H1 (cell line): Measurements from ENCODE around the gene ZBTB47. TPM values are rescaled to one million over a fixed set of nuclear protein-coding genes. Genes with fewer than 3 reads are reported as not detected.

ENCODE experiments used
- CTCF ChIA-PET: fragments of 300-600 bp; sonication (Branson Sonifier 250); formaldehyde crosslinking; loops from one replicate; lab custom pipeline; 2021; ENCODE audit not compliant: partially characterized antibody; lab: Charles Lee
- POLR2A ChIA-PET: fragments of 300-600 bp; sonication (Branson Sonifier 250); formaldehyde crosslinking; loops from one replicate; lab custom pipeline; 2021; ENCODE audit warnings: inconsistent platforms; ENCODE audit not compliant: partially characterized antibody; lab: Charles Lee
- DNase-seq, 2 experiments: peaks; one replicate each; pipeline versions ENCODE4 v3.0.0 to v3.0.0-alpha.2; 2010 to 2022; ENCODE audit warnings: low spot score in 2 of 2, low read depth in 1 of 2, mixed read lengths in 1 of 2
- FAIRE-seq: peaks from 2 replicates; lab custom pipeline; 2011; peaks lifted over from hg19 to GRCh38; lab: Jason Lieb, UNC
- H2AFZ ChIP-seq: 2 replicates; pipeline ENCODE4 v1.8.1; 2012; ENCODE audit warnings: low read length, inconsistent platforms
- H2AK5ac ChIP-seq: 2 replicates; pipeline ENCODE4 v1.6.1; 2013; ENCODE audit warnings: low read depth, low read length
- H2BK120ac ChIP-seq: replicated peaks from 2 replicates; pipeline ENCODE3; 2013; ENCODE audit warnings: low read depth, low read length, inconsistent platforms
- H2BK12ac ChIP-seq: 2 replicates; pipeline ENCODE4 v1.6.1; 2013; ENCODE audit warnings: low read depth, low read length
- H2BK15ac ChIP-seq: 2 replicates; pipeline ENCODE4 v1.6.1; 2013; ENCODE audit warnings: low read length
- H2BK20ac ChIP-seq: 2 replicates; pipeline ENCODE4 v1.6.1; 2013; ENCODE audit warnings: low read length
- H2BK5ac ChIP-seq: 2 replicates; pipeline ENCODE4 v1.6.1; 2013; ENCODE audit warnings: low read depth, low read length
- H3K14ac ChIP-seq: 2 replicates; pipeline ENCODE4 v1.6.1; 2013; ENCODE audit warnings: inconsistent platforms; ENCODE audit not compliant: insufficient read length
- H3K18ac ChIP-seq: 2 replicates; pipeline ENCODE4 v1.6.1; 2013; ENCODE audit warnings: low read length; ENCODE audit errors: extremely low read depth
- H3K23ac ChIP-seq: 2 replicates; pipeline ENCODE4 v1.6.1; 2013; ENCODE audit warnings: inconsistent platforms; ENCODE audit not compliant: insufficient read length
- H3K23me2 ChIP-seq: 2 replicates; pipeline ENCODE4 v1.6.1; 2013; ENCODE audit warnings: low read depth, low read length
- H3K27ac ChIP-seq: 2 replicates; pipeline ENCODE4 v1.6.1; 2011; ENCODE audit warnings: low read depth, low read length, inconsistent platforms
- H3K27me3 ChIP-seq, 4 experiments: replicated peaks in 1 of 4; 1 replicate in 1 of 4; 2 replicates in 3 of 4; pipeline versions ENCODE4 v1.6.1 to v1.8.1; 2011 to 2013; ENCODE audit warnings: low read length in 3 of 4, mild to moderate bottlenecking in 3 of 4, inconsistent platforms in 2 of 4, mixed read lengths in 2 of 4, moderate library complexity in 1 of 4; ENCODE audit not compliant: control insufficient read depth in 3 of 4, insufficient read depth in 3 of 4; ENCODE audit errors: extremely low read depth in 1 of 4
- H3K36me3 ChIP-seq, 4 experiments: 2 replicates each; pipeline versions ENCODE4 v1.6.1 to v1.8.1; 2011 to 2013; ENCODE audit warnings: mild to moderate bottlenecking in 4 of 4, low read length in 3 of 4, moderate library complexity in 2 of 4, control low read depth in 1 of 4, inconsistent platforms in 1 of 4; ENCODE audit not compliant: insufficient read depth in 4 of 4, control insufficient read depth in 2 of 4
- H3K4ac ChIP-seq: replicated peaks from 2 replicates; pipeline ENCODE3; 2013; ENCODE audit warnings: low read length, low read depth, mixed read lengths, inconsistent platforms; ENCODE audit not compliant: insufficient read length
- H3K4me1 ChIP-seq, 4 experiments: replicated peaks in 1 of 4; 1 replicate in 1 of 4; 2 replicates in 3 of 4; pipeline versions ENCODE4 v1.6.1 to v1.8.1; 2011 to 2013; ENCODE audit warnings: low read length in 3 of 4, inconsistent platforms in 2 of 4, mixed read lengths in 1 of 4; ENCODE audit not compliant: insufficient read depth in 4 of 4, control insufficient read depth in 3 of 4
- H3K4me2 ChIP-seq, 2 experiments: 2 replicates each; pipeline versions ENCODE4 v1.6.1 to v1.8.1; 2011 to 2013; ENCODE audit warnings: low read depth in 2 of 2, low read length in 2 of 2, control low read depth in 1 of 2, inconsistent platforms in 1 of 2, mild to moderate bottlenecking in 1 of 2; ENCODE audit not compliant: insufficient read depth in 1 of 2
- H3K4me3 ChIP-seq, 4 experiments: fragments of 200-600, 300-600 bp in 1 of 4; sonication (generic), shearing (Covaris generic), sonication (Bioruptor Twin) in 1 of 4; 2 replicates each; pipeline versions ENCODE4 v1.5.1 to v1.8.1; 2011 to 2016; ENCODE audit warnings: low read length in 4 of 4, low read depth in 3 of 4, control low read depth in 2 of 4, inconsistent platforms in 2 of 4, mild to moderate bottlenecking in 2 of 4, mixed read lengths in 1 of 4, moderate library complexity in 1 of 4; ENCODE audit not compliant: insufficient read depth in 2 of 4; ENCODE audit errors: extremely low read depth in 1 of 4
- H3K56ac ChIP-seq: replicated peaks from 2 replicates; pipeline ENCODE3; 2013; ENCODE audit warnings: low read depth, mild to moderate bottlenecking, mixed read lengths, low read length, inconsistent platforms; ENCODE audit not compliant: insufficient read length
- H3K79me1 ChIP-seq: 2 replicates; pipeline ENCODE4 v1.6.1; 2013; ENCODE audit warnings: low read depth, low read length, control low read depth
- H3K79me2 ChIP-seq, 2 experiments: 2 replicates each; pipeline versions ENCODE4 v1.6.1 to v1.8.1; 2012 to 2013; ENCODE audit warnings: low read length in 2 of 2, mild to moderate bottlenecking in 2 of 2, inconsistent platforms in 1 of 2; ENCODE audit not compliant: insufficient read depth in 2 of 2, control insufficient read depth in 1 of 2
- H3K9ac ChIP-seq, 4 experiments: replicated peaks in 1 of 4; 1 replicate in 1 of 4; 2 replicates in 3 of 4; pipeline versions ENCODE4 v1.6.1 to v1.8.1; 2011 to 2013; ENCODE audit warnings: low read depth in 3 of 4, low read length in 3 of 4, control low read depth in 2 of 4, mild to moderate bottlenecking in 2 of 4, moderate library complexity in 2 of 4, inconsistent platforms in 1 of 4; ENCODE audit errors: extremely low read depth in 1 of 4
- H3K9me3 ChIP-seq, 2 experiments: 2 replicates each; pipeline versions ENCODE4 v1.6.1 to v1.8.1; 2012 to 2013; ENCODE audit warnings: mild to moderate bottlenecking in 2 of 2, moderate library complexity in 2 of 2, control low read depth in 1 of 2, inconsistent platforms in 1 of 2, low read depth in 1 of 2, low read length in 1 of 2, mixed read lengths in 1 of 2; ENCODE audit not compliant: insufficient read depth in 2 of 2
- H4K20me1 ChIP-seq, 2 experiments: replicated peaks in 1 of 2; 2 replicates each; pipeline versions ENCODE3 to v1.8.1; 2011 to 2013; ENCODE audit warnings: inconsistent platforms in 2 of 2, low read length in 2 of 2, mild to moderate bottlenecking in 1 of 2; ENCODE audit not compliant: insufficient read depth in 2 of 2, control insufficient read depth in 1 of 2
- H4K5ac ChIP-seq: 2 replicates; pipeline ENCODE4 v1.6.1; 2013; ENCODE audit warnings: low read length, low read depth, mixed read lengths, inconsistent platforms; ENCODE audit not compliant: insufficient read length
- H4K8ac ChIP-seq: 2 replicates; pipeline ENCODE4 v1.8.0; 2013; ENCODE audit warnings: mild to moderate bottlenecking, moderate library complexity, low read length, inconsistent platforms; ENCODE audit not compliant: insufficient read depth; ENCODE audit errors: extremely low read depth
- H4K91ac ChIP-seq: replicated peaks from 2 replicates; pipeline ENCODE3; 2013; ENCODE audit warnings: low read length, mixed read lengths, inconsistent platforms; ENCODE audit not compliant: insufficient read length
- ATF3 ChIP-seq: IDR thresholded peaks from 2 replicates; pipeline ENCODE4 v1.6.1; 2011; ENCODE audit warnings: low read depth, mild to moderate bottlenecking, low read length; ENCODE audit not compliant: insufficient read depth
- BACH1 ChIP-seq: IDR thresholded peaks from 2 replicates; pipeline ENCODE4 v1.6.1; 2012; ENCODE audit warnings: low read length, improper control_type of control experiment
- BCL11A ChIP-seq, 2 experiments: IDR thresholded peaks; one replicate each; pipeline ENCODE4 v1.6.1; 2011; ENCODE audit warnings: low read depth in 2 of 2, low read length in 2 of 2, mild to moderate bottlenecking in 2 of 2
- CBX5 ChIP-seq: fragments of 300-800, 300-1000 bp; sonication (generic); IDR thresholded peaks from 2 replicates; pipeline ENCODE4 v1.7.1; 2016; ENCODE audit warnings: antibody characterized with exemption, low read length, low read depth
- CEBPB ChIP-seq: IDR thresholded peaks from 2 replicates; pipeline ENCODE4 v1.6.1; 2012; ENCODE audit warnings: low read depth, low read length
- JUN ChIP-seq: IDR thresholded peaks from 2 replicates; pipeline ENCODE4 v1.6.1; 2011; ENCODE audit warnings: low read depth, mild to moderate bottlenecking, improper control_type of control experiment, low read length
- KDM5A ChIP-seq: fragments of 200-600 bp; IDR thresholded peaks from 2 replicates; pipeline ENCODE4 v1.7.1; 2012; ENCODE audit warnings: mild to moderate bottlenecking, low read length, inconsistent platforms, mixed read lengths
- RAD21 ChIP-seq, 2 experiments: IDR thresholded peaks in 1 of 2; conservative IDR thresholded peaks in 1 of 2; 2 replicates each; pipeline ENCODE4 v1.6.1; 2011; ENCODE audit warnings: low read depth in 2 of 2, low read length in 2 of 2, improper control_type of control experiment in 1 of 2, inconsistent platforms in 1 of 2, mild to moderate bottlenecking in 1 of 2, moderate library complexity in 1 of 2
- SAP30 ChIP-seq: fragments of 300-600 bp; sonication (generic); IDR thresholded peaks from 2 replicates; pipeline ENCODE4 v1.7.1; 2012; ENCODE audit warnings: low read length, moderate library complexity, mild to moderate bottlenecking, inconsistent platforms; ENCODE audit not compliant: insufficient read depth, insufficient replicate concordance
- SP4 ChIP-seq: IDR thresholded peaks from 2 replicates; pipeline ENCODE4 v1.6.1; 2012; ENCODE audit warnings: low read length, inconsistent platforms
- SUZ12 ChIP-seq: fragments of 200-600 bp; sonication (generic); IDR thresholded peaks from 2 replicates; pipeline ENCODE4 v1.6.1; 2012; ENCODE audit warnings: mild to moderate bottlenecking, inconsistent platforms, low read length, moderate library complexity, mixed read lengths
- USF2 ChIP-seq: IDR thresholded peaks from 2 replicates; pipeline ENCODE4 v1.6.1; 2011; ENCODE audit warnings: low read length, improper control_type of control experiment
- whole genome bisulfite sequencing, 2 experiments: shearing (Covaris generic) in 1 of 2; methylation state at CpG; one replicate each; pipeline versions ENCODE4 v1.1.6 to v1.1.7; 2013 to 2015; ENCODE audit warnings: low lambda C conversion rate in 2 of 2, mixed read lengths in 2 of 2, inconsistent platforms in 1 of 2, low coverage in 1 of 2, missing lambda C conversion rate in 1 of 2; ENCODE audit not compliant: insufficient replicate concordance in 2 of 2, insufficient coverage in 1 of 2, insufficient read length in 1 of 2; ENCODE audit errors: extremely low coverage in 1 of 2, missing lambda C conversion rate in 1 of 2; 5-methylcytosine and 5-hydroxymethylcytosine counted together
- polyA plus RNA-seq, 7 experiments: library from polyadenylated mRNA; depleted of rRNA in 3 of 7; stranded (reverse) in 5 of 7; unstranded in 2 of 7; fragments of >200 nt in 5 of 7; fragments of 200-250 nt in 2 of 7; gene quantifications; 1 replicate in 5 of 7; 2 replicates in 1 of 7; 4 replicates in 1 of 7; pipeline versions ENCODE4 v1.2.1 to v1.2.3, GENCODE V29; 2011 to 2013; ENCODE audit warnings: missing spikeins in 2 of 7, mixed read lengths in 2 of 7
- total RNA-seq: library from RNA; stranded (reverse); fragmentation: NEBNext Ultra II Directional; extraction: Animal tissue kit (Norgen Biotek cat#: 25700); gene quantifications from 2 replicates; pipeline ENCODE4 v1.2.1, GENCODE V29; 2021

Gene ZBTB47
- total and polyA plus RNA-seq, 2 of the 8 experiments (the other 6 are each of a cell fraction or from before 2014, with no cell fraction given): 2.8 to 4.1 TPM

- WGBS, 2 experiments: 90% methylated on average over 4 of the region's 19 CpGs; no CpG with 5 or more reads in 1 of the 2 experiments
- Histone ChIP-seq H3K14ac (no peak overlapping the region), H2BK20ac (no peak overlapping the region), H3K4me3 (no peak overlapping the region), H3K79me2 (no peaks in the 10 kb centered on the region), H4K91ac (no peak overlapping the region), H2BK15ac (no peak overlapping the region), H4K5ac (no peak overlapping the region), H3K9ac (no peak overlapping the region), H3K23me2 (no peaks in the 10 kb centered on the region), H3K4ac (no peak overlapping the region), H3K4me1 (peaks cover 0 to 7% (median 0%) of the 10 kb centered on the region in 4 experiments; a peak in 2 of 7 replicates), H3K9me3 (no peaks in the 10 kb centered on the region), H2AFZ (no peak overlapping the region), H2AK5ac (no peak overlapping the region), H3K23ac (no peak overlapping the region), H3K18ac (no peak overlapping the region), H3K27ac (no peak overlapping the region), H3K4me2 (no peak overlapping the region), H2BK5ac (no peak overlapping the region), H3K27me3 (peaks cover 0 to 2% (median 0%) of the 10 kb centered on the region in 4 experiments; a peak in 1 of 7 replicates), H3K79me1 (no peaks in the 10 kb centered on the region), H3K36me3 (no peaks in the 10 kb centered on the region), H4K20me1 (peaks cover 0 to 4% of the 10 kb centered on the region in 2 experiments), H4K8ac (no peak overlapping the region), H3K56ac (no peak overlapping the region), H2BK120ac (no peak overlapping the region), H2BK12ac (no peak overlapping the region)
- FAIRE-seq (no peak), DNase-seq (no peak)
- POLR2A ChIA-PET: interaction anchor here (3.1 kb wide), 1 partner anchor 12 kb away, joined by 10 read pairs; no protein-coding TSS in a partner anchor
- CTCF ChIA-PET: interaction anchor here (0.8 to 1.7 kb wide), 5 partner anchors 47 to 127 kb away, joined by 3 to 4 read pairs (median 4); no protein-coding TSS in a partner anchor
- TF ChIP-seq RAD21 (IDR thresholded peaks at IDR 0.05 in 1 of 2, conservative IDR thresholded peaks at IDR 0.05 in 1 of 2; ENCODE audit: low read depth in 2 of 2, low read length in 2 of 2): no peak
- no peak for TF ChIP-seq USF2
- TF ChIP-seq BCL11A (IDR thresholded peaks at IDR 0.05; ENCODE audit: low read depth in 2 of 2, low read length in 2 of 2): no peak
- TF ChIP-seq JUN: no peak
- TF ChIP-seq KDM5A: no peak
- TF ChIP-seq SAP30: no peak
- TF ChIP-seq CBX5: no peak
- no peak for TF ChIP-seq BACH1
- no peak for TF ChIP-seq ATF3
- no peak for TF ChIP-seq CEBPB
- no peak for TF ChIP-seq SP4
- no peak for TF ChIP-seq SUZ12
These were observed 10.9 kb downstream of the ZBTB47 start for GRCh38 chr3:42664438-42664803.
